Limb (tissue), 2 donors: Measurements from ENCODE around the gene C2.
"Not testable (repeated sequence)": the region's sequence is repeated elsewhere in the genome, so short reads cannot be mapped to it uniquely, and the experiment has no call there.

Experiments
- DNase-seq, 2 donors: peaks; one replicate each; pipeline ENCODE4 v3.0.0-alpha.2; 2016; ENCODE audit errors: extremely low spot score in 2 of 2

Gene C2

GRCh38 chr6:31898383-31899011 is 29.0 kb upstream of the C2 start:
- peak in 1 of 2 donors; percentile 68 for DNase-seq

- DNase-seq, result no peak
Observed at GRCh38 chr6:31899215-31899614, 28.3 kb upstream of the C2 start.

GRCh38 chr6:31899882-31900722 is 27.4 kb upstream of the C2 start:
- DNase-seq, result no peak

GRCh38 chr6:31900917-31901414 is 26.6 kb upstream of the C2 start:
- DNase-seq, result peak in 1 of 2 donors; percentile 46

GRCh38 chr6:31901415-31901952 is 26.0 kb upstream of the C2 start:
- DNase-seq, result peak in 1 of 2 donors; percentile 28

- DNase-seq, result peak; percentile 97
Observed at GRCh38 chr6:31901953-31902643, 25.4 kb upstream of the C2 start, which contains the start of gene ZBTB12. TSS of gene ZBTB12 (minus strand) at chr6:31902086. CDS start at chr6:31901305, 781 bp downstream.

GRCh38 chr6:31903957-31904356 is 23.6 kb upstream of the C2 start:
- no peak for DNase-seq

- DNase-seq, result no peak
Observed at GRCh38 chr6:31905041-31905440, 22.5 kb upstream of the C2 start.

- no peak for DNase-seq
Observed at GRCh38 chr6:31906122-31906521, 21.4 kb upstream of the C2 start.

GRCh38 chr6:31906727-31907126 is 20.8 kb upstream of the C2 start:
- DNase-seq, result not testable (repeated sequence)

- DNase-seq, result no peak
Observed at GRCh38 chr6:31907158-31907813, 20.2 kb upstream of the C2 start.

- DNase-seq, result not testable (repeated sequence)
Observed at GRCh38 chr6:31908255-31908654, 19.3 kb upstream of the C2 start.

- DNase-seq, result no peak
Observed at GRCh38 chr6:31908791-31909190, 18.7 kb upstream of the C2 start.

- DNase-seq, result not testable (repeated sequence)
Observed at GRCh38 chr6:31909298-31909697, 18.2 kb upstream of the C2 start.

GRCh38 chr6:31911826-31912585 is 15.5 kb upstream of the C2 start:
- no peak for DNase-seq

GRCh38 chr6:31915351-31915750 is 12.2 kb upstream of the C2 start:
- DNase-seq, result no peak

GRCh38 chr6:31915756-31916155 is 11.8 kb upstream of the C2 start:
- no peak for DNase-seq

GRCh38 chr6:31918069-31918720 is 9.3 kb upstream of the C2 start:
- no peak for DNase-seq

- no peak for DNase-seq
Observed at GRCh38 chr6:31919624-31920303, 7.8 kb upstream of the C2 start.
